ENCODE results near the gene C1QL3. TPM values are rescaled to one million over a fixed set of nuclear protein-coding genes. Genes with fewer than 3 reads are reported as not detected.
A peak's percentile ranks its signal among the peaks of the same experiment; 100 is the strongest.

C1QL3 gene
- total RNA-seq, 1 donor from 2014 or later = 3.0 TPM

DNA sequence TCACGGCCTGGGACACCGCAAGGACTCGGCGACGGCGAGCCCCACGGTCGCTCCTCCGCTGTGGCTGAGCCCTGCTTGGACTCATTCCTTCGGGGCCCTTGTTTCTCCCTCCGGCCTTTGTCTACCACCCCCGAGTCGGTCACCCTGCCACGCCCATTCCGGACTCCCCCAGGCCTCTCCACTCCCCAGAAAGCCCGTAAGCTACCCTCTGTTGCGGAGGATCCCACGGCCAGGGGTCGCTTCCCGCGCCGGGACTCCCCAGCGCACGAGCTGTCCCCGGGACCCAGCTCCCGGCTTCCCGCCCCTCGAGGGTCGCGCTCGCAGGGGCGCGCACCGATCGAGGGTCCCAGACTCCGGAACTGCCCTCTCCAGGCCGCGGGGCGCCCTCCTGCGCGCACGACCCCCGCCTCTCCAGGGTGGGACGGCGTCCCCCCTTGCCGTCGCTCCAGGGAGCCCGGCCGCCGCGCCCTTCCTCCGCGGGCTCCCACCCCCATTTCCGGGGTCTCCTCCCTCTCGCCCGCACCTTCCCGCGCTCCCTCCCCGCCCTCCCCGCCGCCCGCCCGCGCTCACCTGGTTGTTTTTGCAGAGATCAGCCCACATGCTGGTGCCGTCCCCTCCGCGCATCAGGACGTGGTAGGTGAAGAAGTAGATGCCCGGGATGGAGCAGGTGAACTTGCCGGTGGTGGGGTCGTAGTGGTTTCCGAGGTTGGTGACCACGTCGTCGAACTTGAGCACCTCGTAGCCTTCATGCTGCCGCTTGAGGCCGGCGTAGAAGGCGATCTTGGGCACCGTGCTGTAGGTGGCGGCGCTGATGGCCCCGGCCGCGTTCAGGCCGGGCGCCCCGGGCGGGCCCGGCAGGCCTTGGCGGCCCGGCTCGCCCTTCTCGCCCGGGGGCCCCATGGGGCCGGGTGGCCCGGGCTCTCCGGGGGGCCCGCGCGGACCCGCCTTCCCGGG, 1.5 kb downstream of the C1QL3 start:
- peaks cover 72% of the 10 kb centered on the region for H3K27me3 Mint-ChIP-seq
- DNase-seq (ENCODE audit: low spot score, unreplicated experiment) = peak; percentile 14

DNA sequence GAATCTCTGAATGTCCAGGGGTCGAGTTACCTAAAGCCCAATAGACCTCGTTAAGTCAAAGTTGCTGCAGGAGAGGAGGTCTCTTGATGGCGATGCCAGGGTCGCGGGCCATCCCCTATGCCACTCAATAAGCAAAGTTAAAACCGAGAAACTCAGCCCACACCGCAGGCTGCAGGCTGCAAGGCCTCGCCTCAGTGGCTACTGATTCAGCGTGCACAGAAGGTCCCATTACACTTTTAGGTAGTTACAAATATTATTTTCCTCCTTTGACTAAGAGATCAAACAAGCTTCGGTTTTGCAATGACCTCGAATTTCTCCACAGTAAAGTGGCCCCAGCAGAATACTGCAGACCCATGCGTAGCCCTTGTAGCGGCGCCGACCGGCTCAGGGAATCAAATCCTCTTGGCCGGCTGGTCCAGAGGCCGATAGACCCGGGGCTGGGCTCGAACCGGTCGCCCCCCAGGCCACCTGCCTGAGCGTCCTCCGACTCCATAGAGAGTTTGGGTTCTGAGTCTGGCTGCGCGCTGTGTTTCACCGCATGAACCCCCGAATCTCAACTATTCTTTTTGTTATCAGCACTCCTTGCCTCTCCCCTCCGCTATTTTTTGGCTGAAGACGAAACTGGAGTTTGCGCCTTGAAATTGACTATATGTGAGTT, 2.3 kb downstream of the C1QL3 start:
- Mint-ChIP-seq H3K27ac (peak overlapping the region; percentile 92), H3K9me3 (ENCODE audit: low read depth) (no peaks in the 10 kb centered on the region), H3K4me1 (ENCODE audit: low read depth) (peaks cover 6% of the 10 kb centered on the region), H3K27me3 (peaks cover 66% of the 10 kb centered on the region), H3K36me3 (ENCODE audit: insufficient read depth) (no peaks in the 10 kb centered on the region), H3K4me3 (ENCODE audit: low read depth) (peak overlapping the region; percentile 80)
- no peak for DNase-seq (ENCODE audit: low spot score, unreplicated experiment)
- no peak for TF ChIP-seq CTCF (IDR thresholded peaks at IDR 0.05; ENCODE audit: unreplicated experiment)

More for the DNA sequence above, 1.5 kb downstream of the C1QL3 start:
- Mint-ChIP-seq H3K9me3 (ENCODE audit: low read depth) (no peaks in the 10 kb centered on the region), H3K27ac (peak overlapping the region; percentile 92), H3K4me1 (ENCODE audit: low read depth) (peaks cover 9% of the 10 kb centered on the region), H3K4me3 (ENCODE audit: low read depth) (peak overlapping the region; percentile 80), H3K36me3 (ENCODE audit: insufficient read depth) (peaks cover 2% of the 10 kb centered on the region)
- no peak for TF ChIP-seq CTCF (IDR thresholded peaks at IDR 0.05; ENCODE audit: unreplicated experiment)

DNA sequence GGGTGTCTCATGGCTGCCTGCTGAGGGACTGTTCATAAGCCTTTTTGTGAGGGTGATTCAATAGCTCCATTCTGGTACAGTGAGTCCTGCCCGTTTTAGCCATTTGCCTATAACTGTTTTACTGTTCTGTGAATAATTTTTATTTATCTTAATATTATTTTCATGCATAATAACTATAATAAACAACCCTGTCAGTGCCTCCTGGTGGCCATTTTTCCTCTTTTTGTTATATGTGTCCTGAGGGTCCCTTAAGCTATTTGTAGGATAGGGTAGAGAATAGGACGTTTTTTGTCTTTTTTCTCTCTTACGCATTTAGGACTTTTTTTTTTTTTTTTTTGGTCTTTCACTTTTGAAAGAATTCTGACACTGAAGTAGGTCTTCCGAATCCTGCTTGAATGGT, 2.9 kb downstream of the C1QL3 start:
- Mint-ChIP-seq H3K4me1 (ENCODE audit: low read depth) (peaks cover 5% of the 10 kb centered on the region), H3K27ac (no peak overlapping the region), H3K9me3 (ENCODE audit: low read depth) (no peaks in the 10 kb centered on the region), H3K36me3 (ENCODE audit: insufficient read depth) (no peaks in the 10 kb centered on the region), H3K27me3 (peaks cover 60% of the 10 kb centered on the region), H3K4me3 (ENCODE audit: low read depth) (no peak overlapping the region)
- DNase-seq (ENCODE audit: low spot score, unreplicated experiment) = no peak
- TF ChIP-seq CTCF (IDR thresholded peaks at IDR 0.05; ENCODE audit: unreplicated experiment) = peak; percentile 40

GRCh38 chr10:16510843-16511242, 10.8 kb downstream of the C1QL3 start:
- Mint-ChIP-seq H3K4me1 (ENCODE audit: low read depth) (no peaks in the 10 kb centered on the region), H3K36me3 (ENCODE audit: insufficient read depth) (no peaks in the 10 kb centered on the region), H3K27ac (no peak overlapping the region), H3K27me3 (no peaks in the 10 kb centered on the region), H3K9me3 (ENCODE audit: low read depth) (no peaks in the 10 kb centered on the region), H3K4me3 (ENCODE audit: low read depth) (no peak overlapping the region)
- DNase-seq (ENCODE audit: low spot score, unreplicated experiment) = no peak
- no peak for TF ChIP-seq CTCF (IDR thresholded peaks at IDR 0.05; ENCODE audit: unreplicated experiment)

- no peak for TF ChIP-seq CTCF (IDR thresholded peaks at IDR 0.05; ENCODE audit: unreplicated experiment)
- no peaks in the 10 kb centered on the region for H3K27me3 Mint-ChIP-seq
- no peak for DNase-seq (ENCODE audit: low spot score, unreplicated experiment)
- H3K27ac Mint-ChIP-seq = no peak overlapping the region
- no peaks in the 10 kb centered on the region for H3K36me3 Mint-ChIP-seq (ENCODE audit: insufficient read depth)
- H3K4me1 Mint-ChIP-seq (ENCODE audit: low read depth) = no peaks in the 10 kb centered on the region
- H3K4me3 Mint-ChIP-seq (ENCODE audit: low read depth) = no peak overlapping the region
- no peaks in the 10 kb centered on the region for H3K9me3 Mint-ChIP-seq (ENCODE audit: low read depth)
These were observed 11.7 kb downstream of the C1QL3 start for GRCh38 chr10:16509996-16510395.

Data from progenitor cell of endocrine pancreas (in vitro differentiated cells).